ENCODE data around the gene MED29.

DNA sequence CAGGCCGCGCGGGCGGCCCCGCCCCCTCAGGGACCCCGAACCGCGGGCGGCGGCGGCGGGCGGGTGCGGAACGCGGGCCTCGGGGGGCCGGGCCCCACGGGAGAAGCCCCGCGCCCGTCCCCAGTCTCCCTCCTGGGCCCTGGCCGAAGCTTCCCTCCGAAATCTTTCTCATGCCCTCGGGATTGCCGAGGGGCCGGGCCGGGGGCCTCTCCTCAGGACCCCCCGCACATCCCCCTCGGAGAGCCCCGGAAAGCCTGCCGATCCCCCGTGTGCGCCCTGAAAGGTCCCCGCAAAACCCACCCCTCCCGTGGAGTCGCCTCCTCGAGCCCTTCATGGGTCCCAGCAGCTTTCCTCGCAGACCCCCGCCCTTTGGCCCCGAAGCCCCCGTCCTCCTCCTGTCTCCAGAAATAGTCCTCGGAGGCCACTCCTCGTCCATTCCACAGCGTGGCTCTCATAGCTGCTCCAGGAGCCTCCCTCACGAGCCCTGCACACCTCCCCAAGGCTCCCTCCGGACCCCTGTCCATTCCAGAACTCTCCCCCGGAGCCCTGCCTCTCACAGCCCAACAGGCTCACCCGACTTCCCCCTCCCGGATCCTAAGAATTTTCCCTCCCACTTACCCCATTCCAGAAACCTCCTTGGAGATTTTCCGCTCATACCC, 48.4 kb upstream of the MED29 start:
- TF ChIP-seq CTCF (IDR thresholded peaks at IDR 0.05) (no peak), POLR2A (IDR thresholded peaks at IDR 0.05) (no peak)
